ENCODE results near the gene ZNF627.
A peak's percentile ranks its signal among the peaks of the same experiment; 100 is the strongest.

Gene ZNF627

DNA sequence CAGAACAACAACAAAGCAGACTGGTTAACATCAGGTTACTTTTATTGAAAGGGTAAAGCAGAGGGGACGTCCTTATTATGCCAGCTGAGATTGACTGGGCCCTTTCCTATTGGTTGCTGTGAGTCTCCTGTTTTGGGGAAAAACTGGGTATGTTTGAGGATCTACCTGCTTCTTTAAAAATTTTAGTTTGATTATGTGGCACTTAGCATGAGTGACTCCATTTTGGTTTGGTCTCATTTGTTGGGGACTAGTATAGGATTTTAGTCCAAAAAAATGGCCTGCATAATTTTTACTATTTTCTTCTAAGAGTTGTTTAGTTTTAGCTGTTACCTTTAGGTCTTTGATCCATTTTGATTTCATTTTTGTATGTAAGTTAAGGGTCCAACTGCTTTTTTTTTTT, 14.4 kb downstream of the ZNF627 start (continued):
- TF ChIP-seq, protein P1, sequence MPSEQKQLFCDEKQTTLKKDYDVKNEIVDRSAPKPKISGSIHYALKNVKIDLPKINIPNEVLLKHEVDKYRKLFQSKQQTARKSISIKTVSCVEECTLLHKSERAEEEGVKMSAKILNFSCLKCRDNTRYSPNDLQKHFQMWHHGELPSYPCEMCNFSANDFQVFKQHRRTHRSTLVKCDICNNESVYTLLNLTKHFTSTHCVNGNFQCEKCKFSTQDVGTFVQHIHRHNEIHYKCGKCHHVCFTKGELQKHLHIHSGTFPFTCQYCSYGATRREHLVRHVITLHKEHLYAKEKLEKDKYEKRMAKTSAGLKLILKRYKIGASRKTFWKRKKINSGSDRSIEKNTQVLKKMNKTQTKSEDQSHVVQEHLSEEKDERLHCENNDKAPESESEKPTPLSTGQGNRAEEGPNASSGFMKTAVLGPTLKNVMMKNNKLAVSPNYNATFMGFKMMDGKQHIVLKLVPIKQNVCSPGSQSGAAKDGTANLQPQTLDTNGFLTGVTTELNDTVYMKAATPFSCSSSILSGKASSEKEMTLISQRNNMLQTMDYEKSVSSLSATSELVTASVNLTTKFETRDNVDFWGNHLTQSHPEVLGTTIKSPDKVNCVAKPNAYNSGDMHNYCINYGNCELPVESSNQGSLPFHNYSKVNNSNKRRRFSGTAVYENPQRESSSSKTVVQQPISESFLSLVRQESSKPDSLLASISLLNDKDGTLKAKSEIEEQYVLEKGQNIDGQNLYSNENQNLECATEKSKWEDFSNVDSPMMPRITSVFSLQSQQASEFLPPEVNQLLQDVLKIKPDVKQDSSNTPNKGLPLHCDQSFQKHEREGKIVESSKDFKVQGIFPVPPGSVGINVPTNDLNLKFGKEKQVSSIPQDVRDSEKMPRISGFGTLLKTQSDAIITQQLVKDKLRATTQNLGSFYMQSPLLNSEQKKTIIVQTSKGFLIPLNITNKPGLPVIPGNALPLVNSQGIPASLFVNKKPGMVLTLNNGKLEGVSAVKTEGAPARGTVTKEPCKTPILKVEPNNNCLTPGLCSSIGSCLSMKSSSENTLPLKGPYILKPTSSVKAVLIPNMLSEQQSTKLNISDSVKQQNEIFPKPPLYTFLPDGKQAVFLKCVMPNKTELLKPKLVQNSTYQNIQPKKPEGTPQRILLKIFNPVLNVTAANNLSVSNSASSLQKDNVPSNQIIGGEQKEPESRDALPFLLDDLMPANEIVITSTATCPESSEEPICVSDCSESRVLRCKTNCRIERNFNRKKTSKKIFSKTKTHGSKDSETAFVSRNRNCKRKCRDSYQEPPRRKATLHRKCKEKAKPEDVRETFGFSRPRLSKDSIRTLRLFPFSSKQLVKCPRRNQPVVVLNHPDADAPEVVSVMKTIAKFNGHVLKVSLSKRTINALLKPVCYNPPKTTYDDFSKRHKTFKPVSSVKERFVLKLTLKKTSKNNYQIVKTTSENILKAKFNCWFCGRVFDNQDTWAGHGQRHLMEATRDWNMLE (tag by site-specific recombination; conservative IDR thresholded peaks at IDR 0.05; ENCODE audit: low read depth), result no peak
- TF ChIP-seq ZNF473 (tag by site-specific recombination; IDR thresholded peaks at IDR 0.05), result no peak
- TF ChIP-seq, protein P2, sequence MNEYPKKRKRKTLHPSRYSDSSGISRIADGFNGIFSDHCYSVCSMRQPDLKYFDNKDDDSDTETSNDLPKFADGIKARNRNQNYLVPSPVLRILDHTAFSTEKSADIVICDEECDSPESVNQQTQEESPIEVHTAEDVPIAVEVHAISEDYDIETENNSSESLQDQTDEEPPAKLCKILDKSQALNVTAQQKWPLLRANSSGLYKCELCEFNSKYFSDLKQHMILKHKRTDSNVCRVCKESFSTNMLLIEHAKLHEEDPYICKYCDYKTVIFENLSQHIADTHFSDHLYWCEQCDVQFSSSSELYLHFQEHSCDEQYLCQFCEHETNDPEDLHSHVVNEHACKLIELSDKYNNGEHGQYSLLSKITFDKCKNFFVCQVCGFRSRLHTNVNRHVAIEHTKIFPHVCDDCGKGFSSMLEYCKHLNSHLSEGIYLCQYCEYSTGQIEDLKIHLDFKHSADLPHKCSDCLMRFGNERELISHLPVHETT (tag by site-specific recombination; IDR thresholded peaks at IDR 0.05), result no peak
- TF ChIP-seq ZNF529 (tag by site-specific recombination; IDR thresholded peaks at IDR 0.05; ENCODE audit: insufficient replicate concordance), result no peak

DNA sequence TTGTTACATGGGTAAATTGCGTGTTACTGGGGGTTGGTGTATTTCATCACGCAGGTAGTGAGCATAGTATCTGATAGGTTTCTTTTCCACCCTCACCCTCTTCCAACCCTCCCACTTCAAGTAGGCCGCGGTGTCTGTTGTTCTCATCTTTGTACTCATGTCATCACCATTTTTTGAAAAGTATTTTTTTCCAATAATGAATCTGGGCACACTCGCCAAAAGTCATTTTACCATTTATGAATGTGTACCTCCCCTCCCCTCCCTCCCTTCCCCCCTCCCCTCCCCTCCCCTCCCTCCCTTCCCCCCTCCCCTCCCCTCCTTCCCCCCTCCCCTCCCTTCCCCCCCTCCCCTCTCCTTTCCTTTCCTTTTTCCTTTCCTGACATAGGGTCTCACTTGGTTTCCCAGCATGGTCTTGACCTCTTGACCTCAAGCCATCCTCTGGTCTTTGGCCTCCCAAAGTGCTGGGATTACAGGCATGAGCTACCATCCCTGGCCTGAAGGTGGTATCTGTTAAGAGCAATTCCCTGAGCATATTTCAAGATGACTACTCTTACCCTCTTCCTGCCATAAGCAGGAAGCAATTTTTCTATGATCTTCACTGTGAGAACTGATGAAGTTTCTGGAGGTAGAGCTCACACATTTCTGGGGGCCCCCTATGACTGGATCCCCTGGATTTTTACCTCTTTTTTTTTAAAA, 15.7 kb downstream of the ZNF627 start:
- H3K27ac ChIP-seq (ENCODE audit: extremely low read depth, low read depth, low read length), result no peak overlapping the region
- no peak overlapping the region for H3K4me3 ChIP-seq (ENCODE audit: low read depth, low read length)
- TF ChIP-seq, protein P3, sequence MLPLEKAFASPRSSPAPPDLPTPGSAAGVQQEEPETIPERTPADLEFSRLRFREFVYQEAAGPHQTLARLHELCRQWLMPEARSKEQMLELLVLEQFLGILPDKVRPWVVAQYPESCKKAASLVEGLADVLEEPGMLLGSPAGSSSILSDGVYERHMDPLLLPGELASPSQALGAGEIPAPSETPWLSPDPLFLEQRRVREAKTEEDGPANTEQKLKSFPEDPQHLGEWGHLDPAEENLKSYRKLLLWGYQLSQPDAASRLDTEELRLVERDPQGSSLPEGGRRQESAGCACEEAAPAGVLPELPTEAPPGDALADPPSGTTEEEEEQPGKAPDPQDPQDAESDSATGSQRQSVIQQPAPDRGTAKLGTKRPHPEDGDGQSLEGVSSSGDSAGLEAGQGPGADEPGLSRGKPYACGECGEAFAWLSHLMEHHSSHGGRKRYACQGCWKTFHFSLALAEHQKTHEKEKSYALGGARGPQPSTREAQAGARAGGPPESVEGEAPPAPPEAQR (tag by site-specific recombination; IDR thresholded peaks at IDR 0.05), result no peak
- POLR2A ChIA-PET, result interaction anchor here (0.6 kb wide), 1 partner anchor 189 kb away, joined by 3 read pairs; no protein-coding TSS in a partner anchor
- H3K36me3 ChIP-seq (ENCODE audit: control insufficient read depth in 2 of 2, insufficient read depth in 1 of 2, low read length in 2 of 2), result peaks cover 17 to 37% of the 10 kb centered on the region in 2 experiments; a peak in 2 of 3 replicates
- CTCF ChIA-PET, result no interaction called here
- H3K4me1 ChIP-seq (ENCODE audit: control insufficient read depth, insufficient read depth, low read length), result no peaks in the 10 kb centered on the region
- H3K9me3 ChIP-seq (ENCODE audit: control insufficient read depth, insufficient read depth, low read depth, low read length), result peaks cover 2% of the 10 kb centered on the region

DNA sequence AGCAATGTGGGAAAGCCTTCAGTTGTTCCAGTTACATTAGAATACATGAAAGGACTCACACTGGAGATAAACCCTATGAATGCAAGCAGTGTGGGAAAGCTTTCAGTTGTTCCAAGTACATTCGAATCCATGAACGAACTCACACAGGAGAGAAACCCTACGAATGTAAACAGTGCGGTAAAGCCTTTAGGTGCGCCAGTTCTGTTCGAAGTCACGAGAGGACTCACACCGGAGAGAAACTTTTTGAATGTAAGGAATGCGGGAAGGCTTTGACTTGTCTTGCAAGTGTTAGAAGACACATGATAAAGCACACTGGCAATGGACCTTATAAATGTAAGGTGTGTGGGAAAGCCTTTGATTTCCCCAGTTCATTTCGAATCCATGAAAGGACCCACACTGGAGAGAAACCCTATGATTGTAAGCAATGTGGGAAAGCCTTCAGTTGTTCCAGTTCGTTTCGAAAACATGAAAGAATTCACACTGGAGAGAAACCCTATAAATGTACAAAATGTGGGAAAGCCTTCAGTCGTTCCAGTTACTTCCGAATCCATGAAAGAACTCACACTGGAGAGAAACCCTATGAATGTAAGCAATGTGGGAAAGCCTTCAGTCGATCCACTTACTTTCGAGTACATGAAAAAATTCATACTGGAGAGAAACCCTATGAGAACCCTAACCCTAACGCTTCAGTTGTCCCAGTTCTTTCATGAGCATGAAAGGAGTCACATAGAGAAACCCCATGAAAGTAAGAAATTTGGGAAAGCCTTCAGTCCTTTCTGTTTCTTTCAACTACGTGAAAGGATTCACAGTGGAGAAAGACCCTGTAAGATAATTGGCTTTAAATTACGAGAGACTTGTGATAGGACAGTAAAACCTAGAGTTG, 20.1 kb downstream of the ZNF627 start:
- Histone ChIP-seq H3K4me3 (ENCODE audit: low read depth, low read length) (no peak overlapping the region), H3K9me3 (ENCODE audit: control insufficient read depth, insufficient read depth, low read depth, low read length) (peaks cover 2% of the 10 kb centered on the region; the same call in 1 of the 2 replicates), H3K27ac (ENCODE audit: extremely low read depth, low read depth, low read length) (no peak overlapping the region), H3K4me1 (ENCODE audit: control insufficient read depth, insufficient read depth, low read length) (no peaks in the 10 kb centered on the region), H3K36me3 (ENCODE audit: control insufficient read depth in 2 of 2, insufficient read depth in 1 of 2, low read length in 2 of 2) (peaks cover 28 to 69% of the 10 kb centered on the region in 2 experiments; a peak in 2 of 3 replicates)
- POLR2A ChIA-PET, result no interaction called here
- CTCF ChIA-PET, result no interaction called here
- TF ChIP-seq ZNF2 (tag by site-specific recombination; IDR thresholded peaks at IDR 0.05) (no peak), OSR2 (tag by site-specific recombination; IDR thresholded peaks at IDR 0.05) (no peak), ZNF777 (tag by site-specific recombination; IDR thresholded peaks at IDR 0.05; ENCODE audit: borderline replicate concordance) (no peak), ZNF354C (tag by site-specific recombination; IDR thresholded peaks at IDR 0.05; ENCODE audit: borderline replicate concordance, low read depth) (no peak), ZNF274 (IDR thresholded peaks at IDR 0.05; ENCODE audit: low read length) (no peak), ZNF274 (tag by site-specific recombination; IDR thresholded peaks at IDR 0.05; ENCODE audit: borderline replicate concordance) (peak; percentile 71; the same call in 1 of the 2 replicates), YY2 (tag by site-specific recombination; IDR thresholded peaks at IDR 0.05) (no peak)
- TF ChIP-seq, protein P4, sequence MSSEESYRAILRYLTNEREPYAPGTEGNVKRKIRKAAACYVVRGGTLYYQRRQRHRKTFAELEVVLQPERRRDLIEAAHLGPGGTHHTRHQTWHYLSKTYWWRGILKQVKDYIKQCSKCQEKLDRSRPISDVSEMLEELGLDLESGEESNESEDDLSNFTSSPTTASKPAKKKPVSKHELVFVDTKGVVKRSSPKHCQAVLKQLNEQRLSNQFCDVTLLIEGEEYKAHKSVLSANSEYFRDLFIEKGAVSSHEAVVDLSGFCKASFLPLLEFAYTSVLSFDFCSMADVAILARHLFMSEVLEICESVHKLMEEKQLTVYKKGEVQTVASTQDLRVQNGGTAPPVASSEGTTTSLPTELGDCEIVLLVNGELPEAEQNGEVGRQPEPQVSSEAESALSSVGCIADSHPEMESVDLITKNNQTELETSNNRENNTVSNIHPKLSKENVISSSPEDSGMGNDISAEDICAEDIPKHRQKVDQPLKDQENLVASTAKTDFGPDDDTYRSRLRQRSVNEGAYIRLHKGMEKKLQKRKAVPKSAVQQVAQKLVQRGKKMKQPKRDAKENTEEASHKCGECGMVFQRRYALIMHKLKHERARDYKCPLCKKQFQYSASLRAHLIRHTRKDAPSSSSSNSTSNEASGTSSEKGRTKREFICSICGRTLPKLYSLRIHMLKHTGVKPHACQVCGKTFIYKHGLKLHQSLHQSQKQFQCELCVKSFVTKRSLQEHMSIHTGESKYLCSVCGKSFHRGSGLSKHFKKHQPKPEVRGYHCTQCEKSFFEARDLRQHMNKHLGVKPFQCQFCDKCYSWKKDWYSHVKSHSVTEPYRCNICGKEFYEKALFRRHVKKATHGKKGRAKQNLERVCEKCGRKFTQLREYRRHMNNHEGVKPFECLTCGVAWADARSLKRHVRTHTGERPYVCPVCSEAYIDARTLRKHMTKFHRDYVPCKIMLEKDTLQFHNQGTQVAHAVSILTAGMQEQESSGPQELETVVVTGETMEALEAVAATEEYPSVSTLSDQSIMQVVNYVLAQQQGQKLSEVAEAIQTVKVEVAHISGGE (tag by site-specific recombination; conservative IDR thresholded peaks at IDR 0.05; ENCODE audit: low read depth), result no peak
- TF ChIP-seq, protein P5, sequence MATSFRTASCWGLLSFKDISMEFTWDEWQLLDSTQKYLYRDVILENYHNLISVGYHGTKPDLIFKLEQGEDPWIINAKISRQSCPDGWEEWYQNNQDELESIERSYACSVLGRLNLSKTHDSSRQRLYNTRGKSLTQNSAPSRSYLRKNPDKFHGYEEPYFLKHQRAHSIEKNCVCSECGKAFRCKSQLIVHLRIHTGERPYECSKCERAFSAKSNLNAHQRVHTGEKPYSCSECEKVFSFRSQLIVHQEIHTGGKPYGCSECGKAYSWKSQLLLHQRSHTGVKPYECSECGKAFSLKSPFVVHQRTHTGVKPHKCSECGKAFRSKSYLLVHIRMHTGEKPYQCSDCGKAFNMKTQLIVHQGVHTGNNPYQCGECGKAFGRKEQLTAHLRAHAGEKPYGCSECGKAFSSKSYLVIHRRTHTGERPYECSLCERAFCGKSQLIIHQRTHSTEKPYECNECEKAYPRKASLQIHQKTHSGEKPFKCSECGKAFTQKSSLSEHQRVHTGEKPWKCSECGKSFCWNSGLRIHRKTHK (tag by site-specific recombination; IDR thresholded peaks at IDR 0.05), result no peak
